ENCODE results near the gene FAM72B.
"Not testable (repeated sequence)": the region's sequence is repeated elsewhere in the genome, so short reads cannot be mapped to it uniquely, and the experiment has no call there.

FAM72B gene

GRCh38 chr1:121200232-121200631, 16.1 kb upstream of the FAM72B start:
- not testable (repeated sequence) for H3K36me3 ChIP-seq (ENCODE audit: control insufficient read depth in 5 of 5, insufficient read depth in 5 of 5, low read length in 5 of 5); H3K27me3 ChIP-seq (ENCODE audit: control insufficient read depth in 5 of 5, insufficient read depth in 4 of 5, low read length in 5 of 5); H3K9me3 ChIP-seq (ENCODE audit: control insufficient read depth in 5 of 5, low read length in 5 of 5); H3K4me3 ChIP-seq (ENCODE audit: low read depth in 1 of 5, low read length in 5 of 5); H3K4me1 ChIP-seq (ENCODE audit: control insufficient read depth in 5 of 5, insufficient read depth in 5 of 5, low read length in 5 of 5); H3K27ac ChIP-seq (ENCODE audit: low read depth, low read length); H3K9ac ChIP-seq (ENCODE audit: low read length in 5 of 5)

DNA sequence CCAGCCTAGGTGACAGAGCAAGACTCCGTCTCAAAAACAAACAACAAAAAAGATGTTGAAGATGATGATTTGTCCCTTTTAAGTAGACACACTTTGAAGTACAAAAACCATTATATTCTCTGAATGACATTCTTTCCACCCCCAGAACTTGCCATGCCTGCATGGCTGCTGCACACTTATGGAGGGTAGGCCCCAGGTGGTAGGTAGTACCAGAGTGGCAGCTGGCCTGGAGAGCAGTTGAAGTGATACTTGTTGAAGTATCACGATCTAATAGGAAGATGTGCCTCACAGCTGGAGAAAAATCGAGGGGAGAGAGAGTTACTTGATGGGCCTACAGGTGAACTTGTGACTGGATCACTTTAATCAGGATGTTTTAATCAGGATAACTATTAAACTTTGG, 15.6 kb upstream of the FAM72B start:
- H3K36me3 ChIP-seq (ENCODE audit: control insufficient read depth in 5 of 5, insufficient read depth in 5 of 5, low read length in 5 of 5); H3K27me3 ChIP-seq (ENCODE audit: control insufficient read depth in 5 of 5, insufficient read depth in 4 of 5, low read length in 5 of 5); H3K9me3 ChIP-seq (ENCODE audit: control insufficient read depth in 5 of 5, low read length in 5 of 5); H3K4me1 ChIP-seq (ENCODE audit: control insufficient read depth in 5 of 5, insufficient read depth in 5 of 5, low read length in 5 of 5); H3K4me3 ChIP-seq (ENCODE audit: low read depth in 1 of 5, low read length in 5 of 5); H3K27ac ChIP-seq (ENCODE audit: low read depth, low read length); H3K9ac ChIP-seq (ENCODE audit: low read length in 5 of 5): not testable (repeated sequence)

- not testable (repeated sequence) for H3K27me3 ChIP-seq (ENCODE audit: control insufficient read depth in 5 of 5, insufficient read depth in 4 of 5, low read length in 5 of 5); H3K4me1 ChIP-seq (ENCODE audit: control insufficient read depth in 5 of 5, insufficient read depth in 5 of 5, low read length in 5 of 5); H3K9me3 ChIP-seq (ENCODE audit: control insufficient read depth in 5 of 5, low read length in 5 of 5); H3K36me3 ChIP-seq (ENCODE audit: control insufficient read depth in 5 of 5, insufficient read depth in 5 of 5, low read length in 5 of 5); H3K4me3 ChIP-seq (ENCODE audit: low read depth in 1 of 5, low read length in 5 of 5); H3K9ac ChIP-seq (ENCODE audit: low read length in 5 of 5); H3K27ac ChIP-seq (ENCODE audit: low read depth, low read length)
Observed at GRCh38 chr1:121197095-121197882, 13.1 kb upstream of the FAM72B start.

- not testable (repeated sequence) for H3K4me3 ChIP-seq (ENCODE audit: low read depth in 1 of 5, low read length in 5 of 5); H3K9ac ChIP-seq (ENCODE audit: low read length in 5 of 5); H3K36me3 ChIP-seq (ENCODE audit: control insufficient read depth in 5 of 5, insufficient read depth in 5 of 5, low read length in 5 of 5)
Observed at GRCh38 chr1:121192512-121192911, 8.4 kb upstream of the FAM72B start.

DNA sequence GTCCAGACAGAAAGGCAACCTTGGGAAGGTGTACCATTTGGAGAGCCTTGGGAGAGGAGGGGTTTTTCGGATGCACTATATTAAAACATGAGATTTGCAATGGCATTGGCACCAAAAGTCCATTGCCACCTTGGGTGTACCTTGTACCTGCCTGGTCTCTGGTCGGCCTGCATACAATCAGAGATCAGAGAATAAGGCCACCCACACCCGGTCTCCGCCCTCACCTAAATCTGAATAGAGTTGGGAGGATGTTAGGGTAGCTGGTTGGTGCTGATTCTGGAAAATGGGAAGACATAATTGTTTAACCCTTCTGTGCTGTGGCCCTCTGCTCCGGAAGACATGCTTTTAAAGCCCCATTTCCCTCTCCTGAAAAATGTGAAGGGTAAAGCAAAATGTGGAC, 3.8 kb upstream of the FAM72B start:
- H3K4me1 ChIP-seq (ENCODE audit: control insufficient read depth in 5 of 5, insufficient read depth in 5 of 5, low read length in 5 of 5); H3K27me3 ChIP-seq (ENCODE audit: control insufficient read depth in 5 of 5, insufficient read depth in 4 of 5, low read length in 5 of 5); H3K9me3 ChIP-seq (ENCODE audit: control insufficient read depth in 5 of 5, low read length in 5 of 5); H3K9ac ChIP-seq (ENCODE audit: low read length in 5 of 5); H3K36me3 ChIP-seq (ENCODE audit: control insufficient read depth in 5 of 5, insufficient read depth in 5 of 5, low read length in 5 of 5); H3K27ac ChIP-seq (ENCODE audit: low read depth, low read length): not testable (repeated sequence)
- peak overlapping the region in 1 of 5 donors; percentile 32 for H3K4me3 ChIP-seq (ENCODE audit: low read depth in 1 of 5, low read length in 5 of 5)

More at GRCh38 chr1:121192512-121192911, 8.4 kb upstream of the FAM72B start:
- H3K27me3 ChIP-seq (ENCODE audit: control insufficient read depth in 5 of 5, insufficient read depth in 4 of 5, low read length in 5 of 5); H3K9me3 ChIP-seq (ENCODE audit: control insufficient read depth in 5 of 5, low read length in 5 of 5); H3K4me1 ChIP-seq (ENCODE audit: control insufficient read depth in 5 of 5, insufficient read depth in 5 of 5, low read length in 5 of 5); H3K27ac ChIP-seq (ENCODE audit: low read depth, low read length): not testable (repeated sequence)

DNA sequence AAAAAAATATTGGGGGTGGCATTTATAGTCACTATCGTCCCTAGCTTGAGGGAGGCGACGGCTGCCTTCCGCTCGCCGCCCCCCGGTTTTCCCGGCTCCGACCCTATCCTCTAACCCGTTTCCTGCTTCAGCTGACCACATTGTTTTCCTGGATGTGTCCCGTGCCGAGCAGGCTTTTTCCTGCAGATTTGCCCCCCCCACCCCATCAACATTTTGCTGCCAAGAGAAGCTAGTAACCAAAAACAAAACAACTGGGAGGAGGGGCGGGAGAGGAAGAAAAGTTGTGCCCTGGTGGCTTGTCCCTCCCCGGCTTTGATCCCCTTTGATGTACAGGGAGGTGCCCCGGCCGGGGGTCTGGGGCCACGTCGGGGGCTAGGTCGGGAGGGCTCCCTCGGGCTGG, 2.1 kb upstream of the FAM72B start:
- not testable (repeated sequence) for H3K9ac ChIP-seq (ENCODE audit: low read length in 5 of 5); H3K9me3 ChIP-seq (ENCODE audit: control insufficient read depth in 5 of 5, low read length in 5 of 5); H3K27ac ChIP-seq (ENCODE audit: low read depth, low read length); H3K36me3 ChIP-seq (ENCODE audit: control insufficient read depth in 5 of 5, insufficient read depth in 5 of 5, low read length in 5 of 5); H3K4me1 ChIP-seq (ENCODE audit: control insufficient read depth in 5 of 5, insufficient read depth in 5 of 5, low read length in 5 of 5); H3K4me3 ChIP-seq (ENCODE audit: low read depth in 1 of 5, low read length in 5 of 5); H3K27me3 ChIP-seq (ENCODE audit: control insufficient read depth in 5 of 5, insufficient read depth in 4 of 5, low read length in 5 of 5)

GRCh38 chr1:121185140-121185708, 1.1 kb upstream of the FAM72B start:
- peak overlapping the region in 1 of 5 donors; percentile 46 for H3K4me3 ChIP-seq (ENCODE audit: low read depth in 1 of 5, low read length in 5 of 5)
- H3K27ac ChIP-seq (ENCODE audit: low read depth, low read length): not testable (repeated sequence)

GRCh38 chr1:121183867-121184266, 273 bp downstream of the FAM72B start:
- H3K9me3 ChIP-seq (ENCODE audit: control insufficient read depth in 5 of 5, low read length in 5 of 5); H3K36me3 ChIP-seq (ENCODE audit: control insufficient read depth in 5 of 5, insufficient read depth in 5 of 5, low read length in 5 of 5); H3K27ac ChIP-seq (ENCODE audit: low read depth, low read length); H3K9ac ChIP-seq (ENCODE audit: low read length in 5 of 5); H3K4me1 ChIP-seq (ENCODE audit: control insufficient read depth in 5 of 5, insufficient read depth in 5 of 5, low read length in 5 of 5); H3K27me3 ChIP-seq (ENCODE audit: control insufficient read depth in 5 of 5, insufficient read depth in 4 of 5, low read length in 5 of 5): not testable (repeated sequence)
- H3K4me3 ChIP-seq (ENCODE audit: low read depth in 1 of 5, low read length in 5 of 5): peak overlapping the region in 3 of 5 donors; percentile 11 to 52 (median 18)

More at GRCh38 chr1:121185140-121185708, 1.1 kb upstream of the FAM72B start:
- not testable (repeated sequence) for H3K36me3 ChIP-seq (ENCODE audit: control insufficient read depth in 5 of 5, insufficient read depth in 5 of 5, low read length in 5 of 5); H3K9me3 ChIP-seq (ENCODE audit: control insufficient read depth in 5 of 5, low read length in 5 of 5); H3K27me3 ChIP-seq (ENCODE audit: control insufficient read depth in 5 of 5, insufficient read depth in 4 of 5, low read length in 5 of 5); H3K9ac ChIP-seq (ENCODE audit: low read length in 5 of 5); H3K4me1 ChIP-seq (ENCODE audit: control insufficient read depth in 5 of 5, insufficient read depth in 5 of 5, low read length in 5 of 5)

GRCh38 chr1:121178197-121178596, 5.9 kb downstream of the FAM72B start:
- not testable (repeated sequence) for H3K9me3 ChIP-seq (ENCODE audit: control insufficient read depth in 5 of 5, low read length in 5 of 5); H3K27me3 ChIP-seq (ENCODE audit: control insufficient read depth in 5 of 5, insufficient read depth in 4 of 5, low read length in 5 of 5); H3K4me3 ChIP-seq (ENCODE audit: low read depth in 1 of 5, low read length in 5 of 5); H3K4me1 ChIP-seq (ENCODE audit: control insufficient read depth in 5 of 5, insufficient read depth in 5 of 5, low read length in 5 of 5); H3K27ac ChIP-seq (ENCODE audit: low read depth, low read length); H3K36me3 ChIP-seq (ENCODE audit: control insufficient read depth in 5 of 5, insufficient read depth in 5 of 5, low read length in 5 of 5); H3K9ac ChIP-seq (ENCODE audit: low read length in 5 of 5)

DNA sequence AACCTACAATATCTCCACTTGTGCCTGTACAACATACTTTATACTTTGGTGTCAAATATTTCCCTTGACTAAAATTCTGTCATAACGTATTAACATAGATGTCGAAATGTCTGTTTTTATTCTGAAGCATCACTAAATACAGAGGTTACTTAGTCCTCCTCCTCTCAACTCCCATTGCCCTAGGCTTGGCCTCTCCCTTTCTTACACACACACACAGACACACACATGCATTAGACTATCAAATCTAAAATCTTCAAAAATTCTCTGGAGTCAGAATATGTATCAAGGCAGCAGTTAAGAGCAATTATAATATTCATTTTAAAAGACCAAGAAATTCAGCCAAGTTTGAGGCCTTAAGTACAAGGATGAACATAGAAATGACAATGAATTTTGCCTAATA, 7.5 kb downstream of the FAM72B start:
- H3K4me3 ChIP-seq (ENCODE audit: low read depth in 1 of 5, low read length in 5 of 5); H3K9me3 ChIP-seq (ENCODE audit: control insufficient read depth in 5 of 5, low read length in 5 of 5); H3K27me3 ChIP-seq (ENCODE audit: control insufficient read depth in 5 of 5, insufficient read depth in 4 of 5, low read length in 5 of 5); H3K27ac ChIP-seq (ENCODE audit: low read depth, low read length); H3K36me3 ChIP-seq (ENCODE audit: control insufficient read depth in 5 of 5, insufficient read depth in 5 of 5, low read length in 5 of 5); H3K4me1 ChIP-seq (ENCODE audit: control insufficient read depth in 5 of 5, insufficient read depth in 5 of 5, low read length in 5 of 5); H3K9ac ChIP-seq (ENCODE audit: low read length in 5 of 5): not testable (repeated sequence)

All from subcutaneous abdominal adipose tissue (tissue), 5 donors.